22Rv1 (cell line): ENCODE measurements around the gene SDK2.

Experiments
- ZFX ChIP-seq: fragments of 450-650 bp; IDR thresholded peaks from 2 replicates; pipeline ENCODE4 v1.6.1; 2017; ENCODE audit warnings: antibody characterized with exemption, borderline replicate concordance
- TF ChIP-seq, protein P1 (sequence below): fragments of 450-650 bp; IDR thresholded peaks from 2 replicates; pipeline ENCODE4 v1.5.1; 2017; ENCODE audit warnings: mild to moderate bottlenecking

DNA sequence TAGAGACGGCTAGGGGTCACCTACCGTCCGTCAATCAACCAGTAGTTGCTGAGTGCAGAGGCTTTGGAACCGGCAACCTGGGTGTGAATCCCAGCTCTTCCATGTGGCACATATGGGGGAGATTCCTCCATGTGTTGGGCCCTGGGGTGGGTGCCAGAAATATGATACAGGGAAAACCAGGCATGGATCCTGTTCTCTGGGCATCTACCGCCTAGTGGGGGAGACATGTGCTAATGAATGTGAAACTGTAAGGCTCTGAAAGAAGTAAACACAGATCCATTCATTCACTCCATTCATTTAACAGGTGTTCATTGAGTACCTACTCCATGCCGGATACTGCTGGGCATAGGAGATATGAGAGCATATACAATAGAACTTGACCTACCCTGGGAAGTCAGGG is 39.5 kb upstream of the SDK2 start:
- TF ChIP-seq, protein P1, sequence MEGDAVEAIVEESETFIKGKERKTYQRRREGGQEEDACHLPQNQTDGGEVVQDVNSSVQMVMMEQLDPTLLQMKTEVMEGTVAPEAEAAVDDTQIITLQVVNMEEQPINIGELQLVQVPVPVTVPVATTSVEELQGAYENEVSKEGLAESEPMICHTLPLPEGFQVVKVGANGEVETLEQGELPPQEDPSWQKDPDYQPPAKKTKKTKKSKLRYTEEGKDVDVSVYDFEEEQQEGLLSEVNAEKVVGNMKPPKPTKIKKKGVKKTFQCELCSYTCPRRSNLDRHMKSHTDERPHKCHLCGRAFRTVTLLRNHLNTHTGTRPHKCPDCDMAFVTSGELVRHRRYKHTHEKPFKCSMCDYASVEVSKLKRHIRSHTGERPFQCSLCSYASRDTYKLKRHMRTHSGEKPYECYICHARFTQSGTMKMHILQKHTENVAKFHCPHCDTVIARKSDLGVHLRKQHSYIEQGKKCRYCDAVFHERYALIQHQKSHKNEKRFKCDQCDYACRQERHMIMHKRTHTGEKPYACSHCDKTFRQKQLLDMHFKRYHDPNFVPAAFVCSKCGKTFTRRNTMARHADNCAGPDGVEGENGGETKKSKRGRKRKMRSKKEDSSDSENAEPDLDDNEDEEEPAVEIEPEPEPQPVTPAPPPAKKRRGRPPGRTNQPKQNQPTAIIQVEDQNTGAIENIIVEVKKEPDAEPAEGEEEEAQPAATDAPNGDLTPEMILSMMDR, result no peak
- no peak for TF ChIP-seq ZFX
